Neural cell (in vitro differentiated cells): ENCODE measurements around the gene ITPRID2. TPM values are rescaled to one million over a fixed set of nuclear protein-coding genes. Genes with fewer than 3 reads are reported as not detected.

Source experiments
- H2AFZ ChIP-seq: fragments of 200-600, 300-800 bp; sonication (generic), shearing (Covaris generic); 2 replicates; pipeline ENCODE4 v1.6.0; 2014; ENCODE audit warnings: low read depth, mild to moderate bottlenecking, antibody characterized with exemption, low read length, moderate library complexity
- H3F3A ChIP-seq: fragments of 200-600 bp; shearing (Covaris generic); 2 replicates; pipeline ENCODE4 v1.6.1; 2016; ENCODE audit warnings: mild to moderate bottlenecking, moderate library complexity, mixed read lengths, antibody characterized with exemption, low read length; ENCODE audit not compliant: insufficient read depth, poor library complexity, severe bottlenecking
- H3K27ac ChIP-seq: fragments of 200-600, 300-800 bp; sonication (generic), shearing (Covaris generic); 2 replicates; pipeline ENCODE4 v1.5.1; 2014; ENCODE audit warnings: mild to moderate bottlenecking, low read length, moderate library complexity
- H3K27me3 ChIP-seq: fragments of 300-800, 200-600 bp; sonication (generic), shearing (Covaris generic); 2 replicates; pipeline ENCODE4 v1.6.0; 2014; ENCODE audit warnings: mild to moderate bottlenecking, low read depth, low read length, moderate library complexity; ENCODE audit not compliant: insufficient read depth
- H3K36me3 ChIP-seq: fragments of 300-800, 200-600 bp; sonication (generic), shearing (Covaris generic); 2 replicates; pipeline ENCODE4 v1.5.1; 2014; ENCODE audit warnings: mild to moderate bottlenecking, antibody characterized with exemption, low read length, moderate library complexity; ENCODE audit not compliant: insufficient read depth
- H3K4me2 ChIP-seq: fragments of 300-800, 200-600 bp; sonication (generic), shearing (Covaris generic); 2 replicates; pipeline ENCODE4 v1.6.0; 2014; ENCODE audit warnings: mild to moderate bottlenecking, low read length
- H3K4me3 ChIP-seq: fragments of 300-800, 200-600 bp; sonication (generic), shearing (Covaris generic); 2 replicates; pipeline ENCODE4 v1.5.1; 2014; ENCODE audit warnings: mild to moderate bottlenecking, low read length, moderate library complexity
- H3K79me2 ChIP-seq: fragments of 200-600 bp; shearing (Covaris generic); replicated peaks from 2 replicates; pipeline ENCODE4 v1.6.0; 2014; ENCODE audit warnings: mild to moderate bottlenecking, low read length, moderate library complexity; ENCODE audit not compliant: insufficient read depth
- H3K9ac ChIP-seq: fragments of 300-800, 200-600 bp; sonication (generic), shearing (Covaris generic); 2 replicates; pipeline ENCODE4 v1.6.1; 2016; ENCODE audit warnings: mild to moderate bottlenecking, low read length, mixed read lengths
- H3K9me2 ChIP-seq: fragments of 200-600 bp; shearing (Covaris generic); 2 replicates; pipeline ENCODE4 v1.6.1; 2016; ENCODE audit warnings: mild to moderate bottlenecking, low read length, mixed read lengths; ENCODE audit not compliant: insufficient read depth
- H3K9me3 ChIP-seq: fragments of 200-600, 300-800 bp; sonication (generic), shearing (Covaris generic); 2 replicates; pipeline ENCODE4 v1.6.1; 2016; ENCODE audit warnings: mild to moderate bottlenecking, mixed run types, low read length, moderate library complexity, mixed read lengths
- H4K20me1 ChIP-seq: fragments of 200-600 bp; shearing (Covaris generic); 2 replicates; pipeline ENCODE4 v1.6.1; 2016; ENCODE audit warnings: mild to moderate bottlenecking, mixed run types; ENCODE audit not compliant: insufficient read depth
- CTCF ChIP-seq: fragments of 450-650 bp; IDR thresholded peaks from 2 replicates; pipeline ENCODE4 v1.5.1; 2014; ENCODE audit warnings: antibody characterized with exemption, mild to moderate bottlenecking, moderate library complexity; ENCODE audit not compliant: poor library complexity, severe bottlenecking
- EP300 ChIP-seq: fragments of 450-650 bp; conservative IDR thresholded peaks from 2 replicates; pipeline ENCODE4 v1.6.1; 2014; ENCODE audit warnings: antibody characterized with exemption, mild to moderate bottlenecking, moderate library complexity; ENCODE audit not compliant: poor library complexity, severe bottlenecking
- EZH2 ChIP-seq: fragments of 200-600, 300-800 bp; shearing (Covaris generic), sonication (generic); IDR thresholded peaks from 2 replicates; pipeline ENCODE4 v1.6.1; 2014; ENCODE audit warnings: antibody characterized with exemption, low read length, borderline replicate concordance, mild to moderate bottlenecking; ENCODE audit not compliant: insufficient read depth, poor library complexity, severe bottlenecking
- MXI1 ChIP-seq: fragments of 450-650 bp; conservative IDR thresholded peaks from 2 replicates; pipeline ENCODE4 v1.6.1; 2014; ENCODE audit warnings: antibody characterized with exemption, mild to moderate bottlenecking; ENCODE audit not compliant: poor library complexity, severe bottlenecking
- POLR2AphosphoS5 ChIP-seq: IDR thresholded peaks from 2 replicates; pipeline ENCODE4 v1.6.1; 2012
- RAD21 ChIP-seq: fragments of 450-650 bp; conservative IDR thresholded peaks from 2 replicates; pipeline ENCODE4 v1.6.1; 2014; ENCODE audit warnings: antibody characterized with exemption, mild to moderate bottlenecking, moderate library complexity
- REST ChIP-seq: IDR thresholded peaks from 2 replicates; pipeline ENCODE4 v1.6.1; 2012; ENCODE audit warnings: borderline replicate concordance
- SMC3 ChIP-seq: fragments of 450-650 bp; conservative IDR thresholded peaks from 2 replicates; pipeline ENCODE4 v1.6.1; 2014; ENCODE audit warnings: antibody characterized with exemption, mild to moderate bottlenecking, moderate library complexity; ENCODE audit not compliant: poor library complexity
- TAF1 ChIP-seq: IDR thresholded peaks from 2 replicates; pipeline ENCODE4 v1.6.1; 2012; ENCODE audit warnings: low read depth
- polyA plus RNA-seq: library from polyadenylated mRNA; depleted of rRNA; stranded (reverse); fragments of >200 nt; gene quantifications from 2 replicates; pipeline ENCODE4 v1.2.3, GENCODE V29; 2014

Gene ITPRID2
- polyA plus RNA-seq, 1 donor from 2014 or later, result 42.0 TPM

GRCh38 chr2:181847702-181848101, 43.8 kb upstream of the ITPRID2 start:
- Histone ChIP-seq H4K20me1 (no peaks in the 10 kb centered on the region), H3K9me2 (no peaks in the 10 kb centered on the region), H2AFZ (no peak overlapping the region), H3K27me3 (no peaks in the 10 kb centered on the region), H3K4me3 (no peak overlapping the region), H3F3A (no peaks in the 10 kb centered on the region), H3K9me3 (no peaks in the 10 kb centered on the region), H3K27ac (no peak overlapping the region), H3K79me2 (no peaks in the 10 kb centered on the region), H3K9ac (no peak overlapping the region), H3K36me3 (no peaks in the 10 kb centered on the region), H3K4me2 (no peak overlapping the region)
- no peak for TF ChIP-seq REST
- no peak for TF ChIP-seq CTCF
- TF ChIP-seq MXI1, result no peak
- TF ChIP-seq POLR2AphosphoS5, result no peak
- no peak for TF ChIP-seq EZH2
- no peak for TF ChIP-seq SMC3
- no peak for TF ChIP-seq EP300
- TF ChIP-seq TAF1, result no peak
- TF ChIP-seq RAD21, result no peak

GRCh38 chr2:181848261-181848886, 43.2 kb upstream of the ITPRID2 start:
- Histone ChIP-seq H3K4me2 (no peak overlapping the region), H3K27ac (no peak overlapping the region), H3F3A (no peaks in the 10 kb centered on the region), H3K79me2 (no peaks in the 10 kb centered on the region), H2AFZ (no peak overlapping the region), H4K20me1 (no peaks in the 10 kb centered on the region), H3K27me3 (no peaks in the 10 kb centered on the region), H3K9ac (no peak overlapping the region), H3K9me3 (no peaks in the 10 kb centered on the region), H3K9me2 (no peaks in the 10 kb centered on the region), H3K4me3 (no peak overlapping the region), H3K36me3 (no peaks in the 10 kb centered on the region)
- TF ChIP-seq MXI1 (no peak), POLR2AphosphoS5 (no peak), TAF1 (no peak), RAD21 (no peak), EZH2 (no peak), EP300 (no peak), REST (no peak), CTCF (no peak), SMC3 (no peak)
